Prostate gland (tissue), 2 donors: Measurements from ENCODE around the gene ARHGAP45.

Experiments
- CTCF ChIP-seq, 4 experiments: fragments of 200-600 bp in 2 of 4; fragments of 450-650 bp in 2 of 4; sonication (generic) in 2 of 4; IDR thresholded peaks; 1 replicate in 3 of 4; 2 replicates in 1 of 4; pipeline ENCODE4 v1.5.1; 2016 to 2019; ENCODE audit warnings: antibody characterized with exemption in 4 of 4, mild to moderate bottlenecking in 2 of 4, moderate library complexity in 2 of 4
- POLR2A ChIP-seq: fragments of 450-650 bp; IDR thresholded peaks from one replicate; pipeline ENCODE4 v1.6.1; 2016; ENCODE audit warnings: antibody characterized with exemption, mild to moderate bottlenecking

- TF ChIP-seq CTCF (IDR thresholded peaks at IDR 0.05) (no peak), POLR2A (no peak)
Measured at GRCh38 chr19:1066251-1066747, 668 bp upstream of the ARHGAP45 start.
